SK-N-SH treated with all-trans-retinoic acid at 6 μM for 48 hours (cell line): ENCODE results near the gene C11orf91.

Source experiments
- ARNTL ChIP-seq: fragments of 450-650 bp; formaldehyde crosslinking; IDR thresholded peaks from 2 replicates; pipeline ENCODE4 v1.5.0; 2020; ENCODE audit warnings: low read depth, mild to moderate bottlenecking, moderate library complexity, borderline replicate concordance
- BACH2 ChIP-seq: fragments of 250-450 bp; sonication (Bioruptor Pico); IDR thresholded peaks from 2 replicates; pipeline ENCODE4 v1.9.0; 2021; ENCODE audit warnings: mild to moderate bottlenecking, borderline replicate concordance
- ESRRG ChIP-seq: fragments of 250-450 bp; sonication (Bioruptor Pico); IDR thresholded peaks from 2 replicates; pipeline ENCODE4 v1.6.1; 2021; ENCODE audit warnings: mild to moderate bottlenecking
- RARB ChIP-seq: fragments of 250-450 bp; sonication (Bioruptor Pico); IDR thresholded peaks from 2 replicates; pipeline ENCODE4 v1.8.0; 2021; ENCODE audit warnings: mild to moderate bottlenecking, moderate library complexity
- ZC3H10 ChIP-seq: fragments of 250-450 bp; sonication (Bioruptor Pico); IDR thresholded peaks from 2 replicates; pipeline ENCODE4 v1.5.1; 2021; ENCODE audit warnings: mild to moderate bottlenecking, moderate library complexity
- ZFP30 ChIP-seq: fragments of 450-650 bp; formaldehyde crosslinking; IDR thresholded peaks from 2 replicates; pipeline ENCODE4 v1.5.0; 2022; ENCODE audit warnings: mild to moderate bottlenecking, moderate library complexity
- TF ChIP-seq, protein P1 (sequence below): fragments of 250-450 bp; sonication (Bioruptor Pico); IDR thresholded peaks from 2 replicates; pipeline ENCODE4 v1.5.1; 2020; ENCODE audit warnings: low read depth, mild to moderate bottlenecking, moderate library complexity

DNA sequence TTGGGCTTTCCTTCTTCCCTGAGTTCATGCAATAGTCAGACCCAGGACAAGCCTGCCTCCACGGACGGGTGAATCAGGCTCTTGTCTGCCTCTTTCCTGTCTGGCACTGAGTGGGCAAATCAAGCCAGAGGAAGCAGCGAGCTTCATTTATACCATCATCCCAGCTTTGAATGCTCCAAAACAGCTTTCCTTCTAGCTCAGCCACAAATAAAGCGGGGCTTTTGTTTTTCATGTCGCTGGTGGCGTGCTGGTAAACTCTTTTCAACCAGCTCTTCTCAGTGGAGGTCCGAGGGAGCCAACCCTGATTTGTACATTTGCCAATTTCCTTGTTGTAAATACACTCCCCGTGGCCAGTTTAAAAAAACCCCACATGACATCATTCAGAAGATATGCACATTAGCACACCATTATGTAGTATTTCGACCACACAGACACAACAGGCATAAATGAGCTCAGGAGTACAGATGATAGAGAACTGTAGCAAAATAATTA lies 8.6 kb downstream of the C11orf91 start:
- TF ChIP-seq ESRRG (CRISPR knock-in tag) (no peak), ZFP30 (no peak), ARNTL (CRISPR knock-in tag) (no peak), ZC3H10 (CRISPR knock-in tag) (no peak), RARB (no peak), BACH2 (no peak)
- TF ChIP-seq, protein P1, sequence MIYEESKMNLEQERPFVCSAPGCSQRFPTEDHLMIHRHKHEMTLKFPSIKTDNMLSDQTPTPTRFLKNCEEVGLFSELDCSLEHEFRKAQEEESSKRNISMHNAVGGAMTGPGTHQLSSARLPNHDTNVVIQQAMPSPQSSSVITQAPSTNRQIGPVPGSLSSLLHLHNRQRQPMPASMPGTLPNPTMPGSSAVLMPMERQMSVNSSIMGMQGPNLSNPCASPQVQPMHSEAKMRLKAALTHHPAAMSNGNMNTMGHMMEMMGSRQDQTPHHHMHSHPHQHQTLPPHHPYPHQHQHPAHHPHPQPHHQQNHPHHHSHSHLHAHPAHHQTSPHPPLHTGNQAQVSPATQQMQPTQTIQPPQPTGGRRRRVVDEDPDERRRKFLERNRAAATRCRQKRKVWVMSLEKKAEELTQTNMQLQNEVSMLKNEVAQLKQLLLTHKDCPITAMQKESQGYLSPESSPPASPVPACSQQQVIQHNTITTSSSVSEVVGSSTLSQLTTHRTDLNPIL: peak; percentile 80
